HEK293 (cell line): Measurements from ENCODE around the gene LHFPL3.

Source experiments
- CTCF ChIA-PET: fragments of 350-600 bp; formaldehyde crosslinking; extraction: SDS; loops from one replicate; lab custom pipeline; 2021; ENCODE audit warnings: antibody characterized with exemption; lab: Yijun Ruan, JAX
- POLR2A ChIA-PET: fragments of 300-600 bp; formaldehyde crosslinking; extraction: SDS; loops from one replicate; lab custom pipeline; 2020; ENCODE audit warnings: antibody characterized with exemption, inconsistent platforms; lab: Yijun Ruan, JAX
- H3K27ac ChIP-seq: fragments of 200-500 bp; sonication (Bioruptor generic); 2 replicates; pipeline ENCODE4 v1.5.1; 2014; ENCODE audit warnings: low read depth, low read length, control low read depth, inconsistent platforms; ENCODE audit errors: extremely low read depth
- H3K36me3 ChIP-seq, 2 experiments: fragments of 200-500 bp in 1 of 2; sonication (Bioruptor generic) in 1 of 2; 1 replicate in 1 of 2; 2 replicates in 1 of 2; pipeline ENCODE4 v1.5.1; 2014 to 2017; ENCODE audit warnings: inconsistent platforms in 2 of 2, low read length in 2 of 2; ENCODE audit not compliant: control insufficient read depth in 2 of 2, insufficient read depth in 1 of 2
- H3K4me1 ChIP-seq: fragments of 200-500 bp; sonication (Bioruptor generic); 2 replicates; pipeline ENCODE4 v1.5.1; 2014; ENCODE audit warnings: mild to moderate bottlenecking, low read length, inconsistent platforms; ENCODE audit not compliant: control insufficient read depth, insufficient read depth
- H3K4me3 ChIP-seq: 2 replicates; pipeline ENCODE4 v1.5.1; 2011; ENCODE audit warnings: low read depth, mild to moderate bottlenecking, control low read depth, low read length, moderate library complexity
- H3K9me3 ChIP-seq: fragments of 200-500 bp; sonication (Bioruptor generic); 2 replicates; pipeline ENCODE4 v1.5.1; 2014; ENCODE audit warnings: low read depth, low read length, inconsistent platforms; ENCODE audit not compliant: control insufficient read depth, insufficient read depth
- GLIS2 ChIP-seq: fragments of 450-650 bp; formaldehyde crosslinking; IDR thresholded peaks from 2 replicates; pipeline ENCODE4 v1.5.1; 2016; ENCODE audit warnings: missing biosample characterization, missing genetic modification characterization
- RBAK ChIP-seq: fragments of 450-650 bp; formaldehyde crosslinking; IDR thresholded peaks from 2 replicates; pipeline ENCODE4 v1.5.1; 2016; ENCODE audit warnings: missing biosample characterization, missing genetic modification characterization
- SP3 ChIP-seq: fragments of 450-650 bp; formaldehyde crosslinking; IDR thresholded peaks from 2 replicates; pipeline ENCODE4 v1.5.1; 2016; ENCODE audit warnings: missing biosample characterization, missing genetic modification characterization
- ZNF202 ChIP-seq: fragments of 450-650 bp; formaldehyde crosslinking; IDR thresholded peaks from 2 replicates; pipeline ENCODE4 v1.5.1; 2016; ENCODE audit warnings: missing biosample characterization, missing genetic modification characterization, borderline replicate concordance
- ZNF510 ChIP-seq: fragments of 450-650 bp; formaldehyde crosslinking; IDR thresholded peaks from 2 replicates; pipeline ENCODE4 v1.5.1; 2018; ENCODE audit warnings: mild to moderate bottlenecking, missing genetic modification characterization, missing biosample characterization; ENCODE audit not compliant: insufficient replicate concordance
- ZNF513 ChIP-seq: fragments of 450-650 bp; IDR thresholded peaks from 2 replicates; pipeline ENCODE4 v1.5.1; 2018; ENCODE audit warnings: missing biosample characterization, missing genetic modification characterization
- ZNF544 ChIP-seq: fragments of 450-650 bp; formaldehyde crosslinking; IDR thresholded peaks from 2 replicates; pipeline ENCODE4 v1.5.0; 2017; ENCODE audit warnings: missing biosample characterization, missing genetic modification characterization
- ZNF555 ChIP-seq: fragments of 450-650 bp; formaldehyde crosslinking; conservative IDR thresholded peaks from 2 replicates; pipeline ENCODE4 v1.5.1; 2017; ENCODE audit warnings: missing biosample characterization, mild to moderate bottlenecking, missing genetic modification characterization, inconsistent platforms
- ZNF560 ChIP-seq: fragments of 450-650 bp; formaldehyde crosslinking; IDR thresholded peaks from 2 replicates; pipeline ENCODE4 v1.5.1; 2017; ENCODE audit warnings: missing biosample characterization, missing genetic modification characterization, borderline replicate concordance
- ZNF585B ChIP-seq: fragments of 450-650 bp; formaldehyde crosslinking; IDR thresholded peaks from 2 replicates; pipeline ENCODE4 v1.5.1; 2016; ENCODE audit warnings: missing biosample characterization, missing genetic modification characterization
- ZNF600 ChIP-seq: fragments of 450-650 bp; formaldehyde crosslinking; IDR thresholded peaks from 2 replicates; pipeline ENCODE4 v1.5.1; 2016; ENCODE audit warnings: missing biosample characterization, missing genetic modification characterization
- ZNF654 ChIP-seq: fragments of 450-650 bp; formaldehyde crosslinking; IDR thresholded peaks from 2 replicates; pipeline ENCODE4 v1.5.1; 2016; ENCODE audit warnings: low read depth, missing biosample characterization, missing genetic modification characterization
- ZNF664 ChIP-seq: fragments of 450-650 bp; formaldehyde crosslinking; IDR thresholded peaks from 2 replicates; pipeline ENCODE4 v1.5.1; 2016; ENCODE audit warnings: missing biosample characterization, missing genetic modification characterization
- ZNF837 ChIP-seq: fragments of 450-650 bp; formaldehyde crosslinking; IDR thresholded peaks from 2 replicates; pipeline ENCODE4 v1.5.1; 2016; ENCODE audit warnings: missing biosample characterization, missing genetic modification characterization
- TF ChIP-seq, protein P1 (sequence below): fragments of 450-650 bp; formaldehyde crosslinking; IDR thresholded peaks from 2 replicates; pipeline ENCODE4 v1.5.1; 2016; ENCODE audit warnings: missing biosample characterization, missing genetic modification characterization, low read depth
- TF ChIP-seq, protein P2 (sequence below): fragments of 450-650 bp; formaldehyde crosslinking; IDR thresholded peaks from 2 replicates; pipeline ENCODE4 v1.5.1; 2016; ENCODE audit warnings: missing biosample characterization, missing genetic modification characterization

Gene LHFPL3

GRCh38 chr7:104642560-104642959, 314.2 kb downstream of the LHFPL3 start:
- no peaks in the 10 kb centered on the region for H3K36me3 ChIP-seq
- no peaks in the 10 kb centered on the region for H3K9me3 ChIP-seq
- CTCF ChIA-PET: interaction anchor here (0.8 to 4.2 kb wide), 12 partner anchors 11 to 412 kb away, joined by 3 to 42 read pairs (median 5); no protein-coding TSS in a partner anchor
- H3K4me3 ChIP-seq: no peak overlapping the region
- TF ChIP-seq ZNF544 (tag by site-specific recombination): no peak
- TF ChIP-seq, all 188 proteins: peak for 0
- H3K4me1 ChIP-seq: no peaks in the 10 kb centered on the region
- POLR2A ChIA-PET: no interaction called here
- H3K27ac ChIP-seq: no peak overlapping the region

DNA sequence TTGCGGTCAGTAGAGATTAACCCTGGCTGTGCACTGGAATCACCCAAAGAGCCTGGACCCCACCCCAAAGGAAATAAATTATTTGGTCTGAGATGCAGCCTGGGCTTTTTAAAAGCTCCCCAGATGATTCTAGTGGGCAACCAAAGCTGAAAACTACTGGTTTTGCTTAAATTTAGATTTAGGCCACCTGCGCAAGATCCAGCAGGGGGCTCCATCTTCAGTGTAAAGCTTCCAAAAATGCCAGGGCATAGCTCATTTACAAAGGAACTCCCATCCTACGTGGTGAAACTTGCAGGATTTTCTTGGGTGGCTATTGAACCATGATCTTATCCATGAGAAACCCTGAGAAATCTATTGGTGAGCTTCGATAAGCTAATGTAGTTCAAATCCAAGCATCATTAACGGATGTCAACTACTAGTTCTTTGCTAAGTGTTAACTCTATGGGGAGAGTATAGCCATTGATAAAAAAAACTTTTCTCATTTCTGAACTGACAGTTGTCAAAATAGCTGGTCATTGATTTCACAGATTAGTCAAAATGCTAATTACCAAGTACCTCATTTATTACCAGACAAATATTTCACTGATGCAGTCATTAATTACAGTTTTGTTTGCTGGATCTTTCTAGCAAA, 315.3 kb downstream of the LHFPL3 start:
- ChIA-PET CTCF (interaction anchor here (0.6 to 4.2 kb wide), 21 partner anchors 10 to 1880 kb away, joined by 3 to 42 read pairs (median 4); partner anchors contain the start of gene PMPCB), POLR2A (interaction anchor here (0.5 to 1.1 kb wide), 2 partner anchors 275 to 952 kb away, joined by 3 to 6 read pairs; no protein-coding TSS in a partner anchor)
- no peaks in the 10 kb centered on the region for H3K36me3 ChIP-seq
- 0 out of 2 replicates have a peak, but pooled peaks have one; percentile 9 for TF ChIP-seq ZNF654 (tag by site-specific recombination)
- no peak for TF ChIP-seq RBAK (tag by site-specific recombination)
- H3K9me3 ChIP-seq: no peaks in the 10 kb centered on the region
- no peaks in the 10 kb centered on the region for H3K4me1 ChIP-seq
- no peak overlapping the region for H3K27ac ChIP-seq
- no peak overlapping the region for H3K4me3 ChIP-seq

DNA sequence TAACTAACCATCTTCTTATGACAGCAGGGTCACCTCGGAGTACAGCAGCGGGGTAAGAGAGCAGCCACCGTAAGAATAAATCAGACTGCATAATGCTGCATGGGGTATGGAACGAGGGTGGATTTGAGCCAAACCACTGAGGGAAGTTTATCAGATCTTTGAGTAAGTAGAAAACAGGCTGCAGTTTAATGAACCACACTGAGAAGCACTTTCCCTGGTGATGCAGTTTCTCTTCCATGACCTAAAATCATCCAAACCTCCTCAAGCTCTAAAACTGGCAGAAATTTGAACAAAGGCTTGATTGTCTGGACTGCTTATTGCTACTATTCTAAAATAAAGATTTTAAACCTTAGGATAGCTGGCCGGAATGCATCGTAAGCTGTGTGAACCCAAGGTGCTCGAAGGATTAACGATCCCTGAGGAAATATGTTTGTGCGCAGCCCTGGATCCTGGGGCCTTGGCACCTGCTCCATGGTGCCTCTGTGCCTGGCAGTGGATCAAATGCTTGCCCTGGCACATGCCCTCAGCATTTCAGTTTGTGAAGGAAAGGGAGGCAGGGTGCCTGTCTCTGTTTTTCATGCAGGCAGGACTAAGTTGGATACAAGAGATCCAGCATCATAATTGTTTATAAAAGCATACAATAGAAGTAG, 322.7 kb downstream of the LHFPL3 start:
- ChIA-PET POLR2A (no interaction called here), CTCF (interaction anchor here (1.3 to 1.9 kb wide), 2 partner anchors 197 to 203 kb away, joined by 3 to 9 read pairs; no protein-coding TSS in a partner anchor)
- no peak for TF ChIP-seq ZNF513
- no peak for TF ChIP-seq ZNF600
- TF ChIP-seq ZNF544 (tag by site-specific recombination): no peak
- no peak overlapping the region for H3K27ac ChIP-seq
- no peak overlapping the region for H3K4me3 ChIP-seq
- no peaks in the 10 kb centered on the region for H3K4me1 ChIP-seq
- H3K9me3 ChIP-seq: no peaks in the 10 kb centered on the region
- no peaks in the 10 kb centered on the region for H3K36me3 ChIP-seq

DNA sequence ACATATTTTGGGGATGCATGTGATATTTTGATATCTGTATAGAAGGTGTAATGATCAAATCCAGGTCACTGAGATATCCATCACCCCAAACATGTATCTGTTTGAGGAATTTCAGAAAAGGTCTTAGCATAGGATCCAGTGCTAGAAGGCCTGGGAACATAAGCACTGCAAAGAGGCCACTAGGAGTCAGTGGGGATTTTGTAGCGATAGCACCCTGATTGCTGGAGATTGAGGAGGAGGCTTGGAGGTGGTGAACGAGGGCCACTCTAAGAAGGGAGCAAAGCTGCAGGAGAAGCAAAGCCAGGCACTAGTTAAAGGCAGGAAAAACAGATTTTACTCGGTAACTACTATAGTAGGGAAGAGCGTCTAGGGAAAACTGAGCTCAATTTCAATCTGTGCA, 324.0 kb downstream of the LHFPL3 start:
- Histone ChIP-seq H3K9me3 (no peaks in the 10 kb centered on the region), H3K4me1 (no peaks in the 10 kb centered on the region), H3K36me3 (no peaks in the 10 kb centered on the region), H3K27ac (no peak overlapping the region), H3K4me3 (no peak overlapping the region)
- TF ChIP-seq ZNF837 (tag by site-specific recombination) (no peak), ZNF202 (tag by site-specific recombination) (no peak), ZNF510 (tag by site-specific recombination) (no peak), SP3 (tag by site-specific recombination) (no peak), ZNF560 (tag by site-specific recombination) (no peak), ZNF585B (tag by site-specific recombination) (no peak), GLIS2 (tag by site-specific recombination) (no peak), ZNF664 (tag by site-specific recombination) (no peak), ZNF555 (tag by site-specific recombination) (no peak)
- TF ChIP-seq, protein P1, sequence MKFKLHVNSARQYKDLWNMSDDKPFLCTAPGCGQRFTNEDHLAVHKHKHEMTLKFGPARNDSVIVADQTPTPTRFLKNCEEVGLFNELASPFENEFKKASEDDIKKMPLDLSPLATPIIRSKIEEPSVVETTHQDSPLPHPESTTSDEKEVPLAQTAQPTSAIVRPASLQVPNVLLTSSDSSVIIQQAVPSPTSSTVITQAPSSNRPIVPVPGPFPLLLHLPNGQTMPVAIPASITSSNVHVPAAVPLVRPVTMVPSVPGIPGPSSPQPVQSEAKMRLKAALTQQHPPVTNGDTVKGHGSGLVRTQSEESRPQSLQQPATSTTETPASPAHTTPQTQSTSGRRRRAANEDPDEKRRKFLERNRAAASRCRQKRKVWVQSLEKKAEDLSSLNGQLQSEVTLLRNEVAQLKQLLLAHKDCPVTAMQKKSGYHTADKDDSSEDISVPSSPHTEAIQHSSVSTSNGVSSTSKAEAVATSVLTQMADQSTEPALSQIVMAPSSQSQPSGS (tag by site-specific recombination): no peak
- TF ChIP-seq, protein P2, sequence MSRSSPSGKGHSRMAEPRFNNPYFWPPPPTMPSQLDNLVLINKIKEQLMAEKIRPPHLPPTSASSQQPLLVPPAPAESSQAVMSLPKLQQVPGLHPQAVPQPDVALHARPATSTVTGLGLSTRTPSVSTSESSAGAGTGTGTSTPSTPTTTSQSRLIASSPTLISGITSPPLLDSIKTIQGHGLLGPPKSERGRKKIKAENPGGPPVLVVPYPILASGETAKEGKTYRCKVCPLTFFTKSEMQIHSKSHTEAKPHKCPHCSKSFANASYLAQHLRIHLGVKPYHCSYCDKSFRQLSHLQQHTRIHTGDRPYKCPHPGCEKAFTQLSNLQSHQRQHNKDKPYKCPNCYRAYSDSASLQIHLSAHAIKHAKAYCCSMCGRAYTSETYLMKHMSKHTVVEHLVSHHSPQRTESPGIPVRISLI: no peak
- CTCF ChIA-PET: interaction anchor here (1.2 to 3.8 kb wide), 2 partner anchors 9 to 11 kb away, joined by 3 to 15 read pairs; no protein-coding TSS in a partner anchor
- POLR2A ChIA-PET: no interaction called here
